HG03045 (cell line): ENCODE measurements around the gene EEF2KMT.
"Not testable (repeated sequence)": the region's sequence is repeated elsewhere in the genome, so short reads cannot be mapped to it uniquely, and the experiment has no call there.

Experiments used
- ATAC-seq: cut with Tn5 transposase; IDR thresholded peaks from one replicate; pipeline ENCODE4 v1.9.1; 2021; ENCODE audit warnings: mild to moderate bottlenecking, moderate library complexity; ENCODE audit not compliant: unreplicated experiment

The EEF2KMT gene, protein sequence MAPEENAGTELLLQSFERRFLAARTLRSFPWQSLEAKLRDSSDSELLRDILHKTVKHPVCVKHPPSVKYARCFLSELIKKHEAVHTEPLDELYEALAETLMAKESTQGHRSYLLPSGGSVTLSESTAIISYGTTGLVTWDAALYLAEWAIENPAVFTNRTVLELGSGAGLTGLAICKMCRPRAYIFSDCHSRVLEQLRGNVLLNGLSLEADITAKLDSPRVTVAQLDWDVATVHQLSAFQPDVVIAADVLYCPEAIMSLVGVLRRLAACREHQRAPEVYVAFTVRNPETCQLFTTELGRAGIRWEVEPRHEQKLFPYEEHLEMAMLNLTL

DNA sequence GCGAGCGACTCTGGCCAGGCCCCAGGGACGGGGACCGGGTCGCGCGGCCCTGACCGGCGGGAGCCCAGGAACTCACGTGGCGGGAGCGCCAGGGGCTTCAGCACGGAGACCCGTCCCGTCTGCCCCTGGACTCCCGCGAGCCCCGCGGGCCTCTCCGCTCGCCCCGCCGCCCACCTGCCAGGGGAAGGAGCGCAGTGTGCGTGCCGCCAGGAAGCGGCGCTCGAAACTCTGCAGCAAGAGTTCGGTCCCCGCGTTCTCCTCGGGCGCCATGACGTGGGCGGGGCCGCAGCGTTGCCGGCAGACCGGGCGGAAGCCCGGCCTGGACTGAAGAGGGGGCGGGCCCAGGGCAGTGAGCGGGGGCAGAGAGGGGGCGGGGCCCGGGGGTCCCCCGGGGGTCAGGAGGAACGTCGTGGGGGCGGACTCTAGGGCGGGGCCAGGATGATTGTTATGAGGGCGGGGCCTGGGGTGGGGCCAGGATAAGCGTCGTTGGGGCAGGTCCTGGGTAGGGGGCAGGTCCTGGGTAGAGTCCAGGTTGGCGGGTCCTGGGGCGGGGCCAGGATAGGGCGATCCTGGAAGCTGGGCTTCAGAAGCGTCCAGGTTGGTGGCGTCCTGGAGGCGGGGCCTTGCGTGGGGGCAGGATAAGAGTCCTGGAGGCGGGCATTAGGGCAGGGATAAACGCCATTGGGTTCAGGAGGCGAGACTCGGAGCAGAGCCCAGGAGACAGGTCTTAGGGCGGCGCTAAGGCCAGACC, at the start of gene EEF2KMT:
TSS of gene EEF2KMT (minus strand) at position 326 of the 751 bp plus-strand sequence. CDS start at position 270, 56 bp downstream.
- peak; percentile 99 for ATAC-seq

- ATAC-seq = not testable (repeated sequence)
Measured at GRCh38 chr16:5144621-5144956, 47.0 kb upstream of the EEF2KMT start.

- no peak for ATAC-seq
Measured at GRCh38 chr16:5143761-5144620, 46.4 kb upstream of the EEF2KMT start.

DNA sequence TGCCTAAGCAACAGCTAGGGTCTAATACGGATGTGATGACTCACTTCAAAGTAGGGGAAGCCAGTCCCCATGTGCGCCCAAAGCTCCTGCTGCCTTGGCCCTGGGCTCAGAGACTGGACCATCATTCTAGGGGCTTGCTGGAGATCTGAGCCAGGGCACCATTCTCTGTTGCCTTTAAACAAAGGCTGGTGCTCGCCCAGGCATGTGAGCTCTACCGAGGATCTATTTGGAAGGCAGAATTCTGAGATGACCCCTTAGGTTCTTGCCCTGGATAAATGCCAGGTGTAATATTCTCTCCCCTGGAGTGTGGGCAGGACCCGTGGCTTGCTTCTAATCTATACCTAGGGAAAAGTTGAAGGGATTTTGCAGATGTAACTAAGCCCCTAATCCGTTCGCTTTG, 42.6 kb upstream of the EEF2KMT start:
- not testable (repeated sequence) for ATAC-seq

GRCh38 chr16:5134739-5135452, 37.3 kb upstream of the EEF2KMT start:
- ATAC-seq = not testable (repeated sequence)

DNA sequence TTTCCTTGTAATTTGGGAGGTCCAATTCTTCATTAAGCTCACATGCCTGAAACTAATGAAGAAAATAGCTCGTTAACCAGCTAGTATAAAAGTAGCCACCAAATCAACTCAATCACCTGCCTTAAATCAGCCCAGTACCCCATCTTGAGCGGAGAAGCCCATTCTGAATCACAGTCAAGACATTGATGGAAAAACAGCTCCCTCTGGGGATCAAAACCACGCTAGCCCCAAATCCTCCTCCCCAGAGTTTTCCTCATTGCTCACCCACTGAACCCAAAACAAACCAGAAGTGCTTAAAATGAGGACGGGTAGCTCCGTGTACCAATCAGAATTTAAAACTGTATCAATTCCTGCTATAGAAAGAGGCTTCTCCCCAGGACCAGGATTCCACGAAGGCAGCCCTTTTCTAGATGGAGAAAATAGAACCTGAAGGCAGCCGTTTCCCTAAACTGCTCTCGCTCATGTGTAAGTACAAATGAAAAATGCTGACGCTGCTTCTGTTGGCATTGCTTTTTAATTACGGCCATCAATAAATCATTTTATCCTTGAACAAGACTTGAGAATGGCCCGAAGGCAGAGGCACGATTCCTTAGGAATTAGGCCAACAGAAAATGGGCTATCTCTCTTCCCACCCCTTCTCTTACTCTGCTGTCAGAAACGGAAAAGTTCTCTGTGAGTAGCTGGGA, 35.5 kb upstream of the EEF2KMT start:
- not testable (repeated sequence) for ATAC-seq

DNA sequence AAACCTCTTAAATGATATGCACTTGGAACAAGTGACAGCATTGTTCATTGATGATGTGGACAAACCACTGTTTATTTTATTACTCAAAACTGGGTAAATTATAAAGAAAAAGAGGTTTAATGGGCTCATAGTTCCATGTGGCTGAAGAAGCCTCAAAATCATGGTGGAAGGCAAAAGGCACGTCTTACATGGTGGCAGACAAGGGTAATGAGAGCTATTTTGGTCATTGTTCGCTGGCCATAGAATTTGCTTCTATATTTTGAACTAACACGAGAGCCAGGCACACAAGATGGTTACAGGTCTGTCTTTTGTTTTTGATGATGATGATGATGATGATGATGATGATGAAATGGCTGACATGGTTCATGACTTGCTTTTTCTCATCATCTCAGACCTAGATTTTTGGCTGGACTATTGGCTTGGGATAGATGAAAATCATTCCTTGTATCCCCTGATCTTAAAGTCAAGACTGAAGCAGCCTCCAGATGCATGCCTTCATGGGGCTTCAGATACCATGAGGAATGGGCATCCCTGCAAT, 33.9 kb upstream of the EEF2KMT start:
- ATAC-seq = not testable (repeated sequence)

DNA sequence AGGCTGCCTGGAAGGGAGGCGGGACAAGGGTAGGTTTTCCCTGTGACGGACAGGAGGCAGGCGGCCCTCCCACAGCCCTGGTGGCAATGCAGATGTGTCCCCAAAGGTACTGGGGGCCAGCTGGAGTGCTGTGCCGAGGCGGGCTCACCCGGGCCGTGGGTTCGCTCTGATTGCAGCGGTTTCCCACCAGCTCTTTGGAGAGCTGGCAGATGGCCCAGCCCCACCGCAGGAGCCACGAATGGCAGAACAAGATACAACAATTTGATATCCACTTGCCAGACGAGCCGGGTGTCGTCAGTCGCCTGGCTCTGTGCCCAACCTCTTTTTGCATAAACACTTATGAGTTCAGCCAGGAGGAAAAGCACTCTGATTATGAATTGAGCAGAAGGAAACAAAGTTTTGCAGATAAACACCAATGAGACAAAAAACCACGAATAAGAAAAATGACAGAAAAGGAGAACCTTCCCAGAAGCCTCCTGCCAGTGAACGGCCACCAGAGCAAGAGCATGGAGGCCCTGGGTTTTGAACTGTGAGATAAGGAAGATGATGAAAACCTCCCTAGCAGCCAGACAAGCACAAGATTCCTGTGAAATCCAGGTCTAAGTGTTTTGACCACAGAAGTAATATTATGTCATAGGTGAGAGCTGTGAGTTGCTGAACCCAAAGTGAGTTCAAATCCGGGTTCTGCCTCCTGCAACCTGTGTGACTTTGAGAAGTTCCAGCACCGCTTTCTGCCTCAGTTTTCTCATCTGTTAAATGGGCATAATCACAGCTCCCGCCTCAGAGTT, 19.9 kb upstream of the EEF2KMT start:
- not testable (repeated sequence) for ATAC-seq

GRCh38 chr16:5116780-5117295, 19.2 kb upstream of the EEF2KMT start:
- not testable (repeated sequence) for ATAC-seq

- ATAC-seq = not testable (repeated sequence)
Measured at GRCh38 chr16:5110933-5111332, 13.3 kb upstream of the EEF2KMT start.

DNA sequence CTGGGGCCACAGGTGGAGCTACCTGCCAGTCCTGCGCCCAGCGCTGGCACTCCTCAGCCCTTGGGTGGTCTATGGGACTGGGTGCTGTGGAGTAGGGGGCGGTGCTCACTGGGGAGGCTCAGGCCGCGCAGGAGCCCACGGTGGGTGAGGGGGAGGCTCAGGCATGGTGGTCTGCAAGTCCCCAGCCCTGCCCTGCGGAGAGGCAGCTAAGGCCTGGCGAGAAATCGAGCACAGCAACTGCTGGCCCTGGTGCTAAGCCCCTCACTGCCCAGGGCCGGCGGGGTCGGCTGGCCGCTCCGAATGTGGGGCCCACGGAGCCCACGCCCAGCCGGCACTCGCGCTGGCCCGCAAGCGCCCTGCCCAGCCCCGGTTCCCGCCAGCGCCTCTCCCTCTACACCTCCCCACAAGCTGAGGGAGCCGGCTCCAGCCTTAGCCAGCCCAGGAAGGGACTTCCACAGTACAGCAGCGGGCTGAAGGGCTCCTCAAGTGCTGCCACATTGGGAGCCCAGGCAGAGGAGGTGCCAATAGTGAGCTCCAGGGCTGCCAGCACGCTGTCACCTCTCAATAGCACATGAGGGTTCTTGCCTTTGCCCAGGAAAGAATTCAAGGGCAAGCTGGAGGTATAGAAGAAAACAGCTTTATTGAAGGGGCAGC, 11.0 kb upstream of the EEF2KMT start:
- ATAC-seq = no peak

DNA sequence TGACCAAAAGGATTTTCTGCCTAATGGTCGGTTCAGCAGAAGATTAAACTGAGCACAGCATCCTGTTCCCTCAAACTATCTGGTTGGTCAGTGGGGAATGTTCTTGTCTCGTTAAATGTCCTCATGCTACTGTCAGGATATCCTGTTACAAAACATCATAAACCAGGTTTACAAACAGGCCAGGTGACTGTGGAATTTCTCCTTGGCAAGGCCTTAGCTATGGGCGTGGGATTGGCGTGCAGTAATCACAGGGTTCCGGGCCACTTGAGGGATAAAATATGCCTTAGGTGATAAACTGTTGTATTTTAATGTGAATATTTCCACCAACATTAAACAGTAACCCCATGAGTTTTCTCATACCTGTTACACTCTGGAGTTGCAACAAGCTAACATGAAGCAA, 7.4 kb upstream of the EEF2KMT start:
- not testable (repeated sequence) for ATAC-seq

GRCh38 chr16:5103296-5104032, 5.9 kb upstream of the EEF2KMT start:
- not testable (repeated sequence) for ATAC-seq

DNA sequence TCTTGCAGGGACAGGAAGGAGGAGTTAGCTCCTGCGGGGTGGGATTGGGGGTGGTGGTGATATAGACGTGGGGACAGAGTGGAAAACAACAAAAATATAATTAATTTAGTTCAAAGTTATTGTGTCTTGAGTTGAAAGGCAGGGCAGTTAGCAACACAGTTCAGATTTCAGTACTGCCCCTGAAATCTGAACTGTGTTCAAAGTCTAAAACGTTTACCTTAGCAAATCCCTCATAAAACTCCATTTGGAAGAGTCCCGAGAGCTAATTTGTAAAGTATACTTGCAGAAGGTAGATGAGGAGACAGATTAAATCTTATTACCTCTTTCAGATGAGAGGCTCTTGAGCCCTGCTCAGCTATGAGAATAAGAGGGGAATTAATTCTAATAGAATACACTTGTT, 1.6 kb upstream of the EEF2KMT start:
- not testable (repeated sequence) for ATAC-seq

DNA sequence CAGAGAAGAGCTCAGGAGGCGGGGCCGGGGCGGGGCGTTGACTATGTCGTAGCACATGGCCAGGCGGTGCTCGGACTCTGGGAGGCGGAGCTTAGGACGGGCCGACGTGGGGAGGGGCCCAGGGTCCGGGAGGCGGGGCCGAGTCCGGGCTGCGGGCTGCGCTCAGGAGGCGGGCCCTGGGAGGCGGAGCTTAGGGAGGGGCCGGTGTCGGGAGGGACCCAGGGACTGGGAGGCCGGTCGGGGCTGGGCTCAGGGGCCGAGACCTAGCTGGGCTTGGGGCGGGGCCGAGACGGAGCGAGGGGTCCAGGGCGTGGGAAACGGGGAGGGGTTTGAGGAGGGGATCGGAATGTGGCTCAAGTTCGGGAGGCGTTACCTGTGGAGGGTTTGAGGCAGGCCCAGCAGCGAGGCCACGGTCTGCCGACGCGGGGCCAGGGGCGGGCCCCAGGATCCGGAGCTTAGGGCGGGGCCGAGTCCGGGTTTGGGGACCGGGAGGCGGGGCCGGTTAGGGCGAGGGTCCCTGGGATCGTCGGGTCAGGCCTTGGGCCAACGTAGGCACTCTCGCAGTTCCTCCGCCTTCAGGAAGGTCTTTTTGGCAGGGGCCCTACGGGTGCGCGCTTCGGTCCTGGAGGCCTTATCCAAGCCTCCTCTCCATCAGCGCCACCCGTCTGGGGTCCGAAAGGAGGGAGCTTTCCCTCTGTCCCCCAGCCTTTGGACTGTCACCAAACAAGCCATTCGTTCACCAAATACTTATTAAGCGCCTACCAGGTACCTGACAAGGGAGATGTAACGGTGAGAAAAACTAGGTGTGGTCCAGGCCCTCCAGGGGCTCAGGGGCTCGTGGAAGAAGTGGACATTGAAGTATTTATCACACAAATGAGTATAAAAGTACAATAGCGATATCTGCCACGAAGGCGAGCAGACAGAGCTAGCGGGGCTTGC, 895 bp upstream of the EEF2KMT start:
- peak; percentile 72 for ATAC-seq

DNA sequence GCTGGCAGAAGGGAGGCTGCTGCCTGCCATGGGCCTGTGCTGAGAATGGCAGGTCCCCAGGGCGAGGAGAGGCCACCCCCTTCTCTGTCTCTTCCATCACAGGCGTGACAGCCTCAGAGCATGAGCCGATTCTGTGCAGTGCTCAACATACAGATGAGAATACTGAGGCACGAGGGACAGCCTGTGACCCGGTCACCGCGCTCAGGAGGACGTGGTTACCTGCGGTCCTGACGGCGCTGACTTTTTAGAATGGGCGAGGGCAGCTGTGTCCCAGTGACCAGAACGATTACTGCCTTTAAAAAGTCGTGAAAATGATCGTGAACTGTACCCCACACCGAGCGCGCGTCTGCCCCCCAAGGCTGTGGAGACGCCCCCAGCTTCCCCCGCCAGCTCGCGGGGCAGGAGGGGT, 530 bp downstream of the EEF2KMT start:
- ATAC-seq = not testable (repeated sequence)
